ENCODE results near the gene EFTUD2.

EFTUD2 gene

DNA sequence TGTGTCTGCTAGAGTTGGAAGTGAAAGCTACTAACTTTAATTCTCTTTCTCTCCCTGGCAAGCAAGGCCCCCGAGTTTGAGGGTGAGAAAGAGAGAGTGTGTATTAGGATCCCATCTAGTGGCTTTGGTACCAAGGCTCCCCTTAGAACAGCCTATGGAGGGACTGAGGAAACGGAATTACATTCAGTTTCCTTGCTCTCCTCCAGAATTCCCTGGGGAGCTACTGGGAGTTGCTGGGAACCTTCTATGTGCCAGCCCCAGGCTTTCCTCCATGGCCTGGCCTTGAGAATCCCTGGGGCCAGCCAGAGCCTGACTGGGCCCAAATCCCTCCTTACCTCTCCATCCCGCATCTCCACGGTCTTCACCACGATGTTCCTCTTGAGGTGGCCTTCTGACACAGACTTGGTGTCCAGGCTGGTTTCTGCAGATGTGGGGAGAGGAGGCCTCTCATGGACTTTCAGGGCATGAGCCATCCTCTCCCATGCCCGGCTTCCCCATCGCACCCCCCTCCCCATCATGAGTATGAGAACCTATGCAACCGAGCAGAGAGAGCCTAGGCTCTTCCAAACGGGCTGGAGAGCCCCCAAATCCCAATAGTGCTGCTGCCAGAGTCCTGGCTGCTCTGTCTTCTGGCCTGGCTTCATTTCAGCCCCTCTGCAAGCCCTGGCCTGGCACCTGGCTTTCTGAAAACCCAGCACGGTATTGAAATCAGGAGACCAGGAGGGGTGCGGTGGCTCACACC lies 8.7 kb upstream of the EFTUD2 start:
- Histone ChIP-seq H3K4me3 (ENCODE audit: low read depth, low read length) (no peak overlapping the region), H3K36me3 (no peaks in the 10 kb centered on the region), H3K4me1 (peaks cover 16% of the 10 kb centered on the region), H3K27me3 (no peaks in the 10 kb centered on the region), H3K9me3 (no peaks in the 10 kb centered on the region)
- TF ChIP-seq, protein P1, sequence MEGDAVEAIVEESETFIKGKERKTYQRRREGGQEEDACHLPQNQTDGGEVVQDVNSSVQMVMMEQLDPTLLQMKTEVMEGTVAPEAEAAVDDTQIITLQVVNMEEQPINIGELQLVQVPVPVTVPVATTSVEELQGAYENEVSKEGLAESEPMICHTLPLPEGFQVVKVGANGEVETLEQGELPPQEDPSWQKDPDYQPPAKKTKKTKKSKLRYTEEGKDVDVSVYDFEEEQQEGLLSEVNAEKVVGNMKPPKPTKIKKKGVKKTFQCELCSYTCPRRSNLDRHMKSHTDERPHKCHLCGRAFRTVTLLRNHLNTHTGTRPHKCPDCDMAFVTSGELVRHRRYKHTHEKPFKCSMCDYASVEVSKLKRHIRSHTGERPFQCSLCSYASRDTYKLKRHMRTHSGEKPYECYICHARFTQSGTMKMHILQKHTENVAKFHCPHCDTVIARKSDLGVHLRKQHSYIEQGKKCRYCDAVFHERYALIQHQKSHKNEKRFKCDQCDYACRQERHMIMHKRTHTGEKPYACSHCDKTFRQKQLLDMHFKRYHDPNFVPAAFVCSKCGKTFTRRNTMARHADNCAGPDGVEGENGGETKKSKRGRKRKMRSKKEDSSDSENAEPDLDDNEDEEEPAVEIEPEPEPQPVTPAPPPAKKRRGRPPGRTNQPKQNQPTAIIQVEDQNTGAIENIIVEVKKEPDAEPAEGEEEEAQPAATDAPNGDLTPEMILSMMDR (IDR thresholded peaks at IDR 0.05; ENCODE audit: low read depth, low read length) = no peak
- no peak for DNase-seq

DNA sequence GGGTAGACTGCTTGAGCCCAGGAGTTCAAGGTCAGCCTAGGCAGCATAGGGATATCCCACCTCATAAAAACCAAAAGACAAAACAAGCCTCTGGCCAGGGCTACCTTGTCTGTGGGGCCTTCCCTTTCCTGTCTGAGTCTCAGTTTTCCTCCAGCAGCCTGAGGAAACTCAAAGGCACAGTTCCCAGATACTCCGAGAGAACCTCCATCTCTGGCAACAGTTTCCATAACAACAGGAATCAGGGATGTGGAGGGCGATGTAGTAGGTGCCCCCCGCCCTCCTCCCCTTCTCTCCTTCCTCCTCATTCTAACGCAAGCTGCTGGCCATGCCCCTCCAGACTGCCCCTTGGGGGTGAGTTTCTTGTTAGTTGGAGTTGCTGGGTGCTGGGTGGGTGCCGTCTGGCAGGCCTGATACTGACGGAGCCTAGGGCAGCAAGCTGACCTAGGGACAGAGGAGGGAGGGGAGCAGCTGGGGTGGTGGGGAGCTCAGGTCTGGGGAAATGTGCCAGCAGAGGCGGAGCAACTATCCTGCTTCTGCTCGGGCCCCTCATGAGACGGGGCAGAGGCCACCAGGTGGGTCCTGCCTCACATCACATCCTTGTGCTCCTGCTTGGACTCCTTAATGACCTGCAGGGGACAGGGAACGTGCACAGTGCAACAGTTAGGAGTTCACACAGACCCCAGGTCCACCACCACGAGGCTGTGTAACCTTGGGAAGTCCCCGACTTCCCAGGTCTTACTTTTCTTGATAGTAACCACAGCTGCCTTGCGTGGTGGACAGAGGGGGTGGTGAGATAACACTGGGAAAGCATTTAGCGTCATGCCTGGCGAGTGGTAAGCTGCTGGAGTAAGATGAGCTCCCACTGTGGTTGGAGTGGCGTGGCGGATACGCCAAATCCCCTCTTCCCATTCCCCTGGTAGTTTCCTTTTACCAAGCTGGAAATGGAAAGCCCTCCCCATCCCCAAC lies 7.8 kb upstream of the EFTUD2 start:
- Histone ChIP-seq H3K9me3 (no peaks in the 10 kb centered on the region), H3K36me3 (no peaks in the 10 kb centered on the region), H3K4me1 (peaks cover 16% of the 10 kb centered on the region), H3K27me3 (no peaks in the 10 kb centered on the region), H3K4me3 (ENCODE audit: low read depth, low read length) (no peak overlapping the region)
- TF ChIP-seq, protein P1 (IDR thresholded peaks at IDR 0.05; ENCODE audit: low read depth, low read length) = no peak
- no peak for DNase-seq

DNA sequence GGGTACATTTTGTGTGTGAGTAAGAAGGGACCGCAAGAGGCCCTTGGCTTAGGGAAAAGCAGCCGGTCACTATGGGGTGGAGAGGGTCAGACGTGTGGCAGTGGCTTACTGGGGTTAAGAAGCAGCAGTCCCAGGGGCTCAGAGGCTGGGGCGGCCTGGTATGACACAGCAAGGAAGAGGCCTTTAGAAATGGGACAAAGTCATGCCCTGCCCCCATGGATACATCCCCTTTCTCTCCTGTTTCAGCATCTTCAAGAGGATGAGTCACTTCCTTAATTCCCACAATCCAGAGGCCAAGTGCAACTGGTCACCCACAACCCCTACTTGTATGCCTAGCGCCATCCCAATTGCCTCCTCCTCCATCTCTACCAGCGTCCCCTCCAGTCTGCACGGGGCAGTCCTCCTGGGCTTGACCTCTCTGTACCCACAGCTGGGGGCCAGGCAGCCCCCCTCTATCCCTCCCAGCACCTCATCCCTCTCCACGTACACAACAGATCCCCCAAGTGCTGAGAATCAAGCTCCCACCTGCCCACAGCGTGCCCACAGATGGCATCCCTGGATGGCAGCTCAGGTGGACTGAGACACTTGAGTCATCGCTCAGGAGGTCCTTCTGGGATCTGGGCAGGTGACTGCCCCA lies 6.9 kb upstream of the EFTUD2 start:
- H3K4me3 ChIP-seq (ENCODE audit: low read depth, low read length) = no peak overlapping the region
- TF ChIP-seq, protein P1 (IDR thresholded peaks at IDR 0.05; ENCODE audit: low read depth, low read length) = no peak
- no peaks in the 10 kb centered on the region for H3K9me3 ChIP-seq
- no peaks in the 10 kb centered on the region for H3K36me3 ChIP-seq
- DNase-seq = no peak
- no peaks in the 10 kb centered on the region for H3K27me3 ChIP-seq
- peaks cover 11% of the 10 kb centered on the region for H3K4me1 ChIP-seq

DNA sequence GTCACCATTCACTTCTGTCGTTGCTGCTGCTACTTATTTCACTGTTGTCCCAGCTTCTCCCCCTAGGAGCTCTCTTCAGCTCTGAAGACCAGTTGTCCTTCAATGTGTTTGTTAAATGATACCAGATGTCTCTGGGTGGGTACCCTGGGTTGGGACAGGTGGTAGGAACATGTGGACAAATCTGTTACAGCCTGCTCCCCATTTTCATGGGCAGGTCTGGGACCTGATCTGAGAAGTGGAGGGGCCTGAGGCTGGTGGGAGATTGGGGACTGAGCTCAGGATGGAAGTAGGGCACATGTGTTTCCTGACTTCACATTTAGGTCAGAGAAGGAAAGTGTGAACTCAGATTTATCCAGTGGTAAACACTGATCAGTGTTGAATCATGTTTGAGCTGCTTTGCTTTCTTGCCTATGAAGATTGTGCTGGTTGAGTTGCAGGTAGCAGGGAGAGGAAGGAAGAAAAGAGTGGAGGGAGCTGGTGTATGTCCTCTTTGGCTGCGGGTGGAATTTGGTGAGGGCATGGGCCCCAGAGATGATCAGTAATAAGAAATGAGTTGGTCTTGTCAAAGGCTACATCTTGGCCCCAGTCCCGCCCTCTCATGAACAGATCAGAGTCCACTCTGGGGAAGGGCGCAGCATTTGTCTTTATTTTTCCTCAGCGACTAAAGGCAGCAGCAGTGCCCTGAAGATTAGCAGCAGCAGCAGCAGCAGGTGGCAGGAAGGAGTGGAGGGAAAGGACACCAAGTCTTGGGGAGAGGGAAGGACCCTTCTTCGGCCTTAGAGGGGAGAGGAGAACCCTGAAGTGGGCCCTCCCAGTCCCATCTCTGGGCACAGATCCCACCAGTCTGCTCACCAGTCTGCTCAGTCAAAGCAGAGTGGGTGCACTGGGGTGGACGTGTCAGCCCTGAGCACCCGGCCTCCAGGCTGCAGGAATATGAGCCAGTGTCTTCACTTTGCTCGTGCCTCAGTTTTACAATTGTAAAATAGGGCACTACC lies 6.1 kb upstream of the EFTUD2 start:
- peaks cover 11% of the 10 kb centered on the region for H3K4me1 ChIP-seq
- H3K4me3 ChIP-seq (ENCODE audit: low read depth, low read length) = no peak overlapping the region
- no peak for DNase-seq
- no peaks in the 10 kb centered on the region for H3K36me3 ChIP-seq
- H3K9me3 ChIP-seq = no peaks in the 10 kb centered on the region
- no peaks in the 10 kb centered on the region for H3K27me3 ChIP-seq
- TF ChIP-seq, protein P1 (IDR thresholded peaks at IDR 0.05; ENCODE audit: low read depth, low read length) = no peak

All from BE2C (cell line).